GM23248 (cell line): Measurements from ENCODE around the gene BICC1.

ENCODE experiments used
- EZH2 ChIP-seq: fragments of 200-600 bp; sonication (generic); IDR thresholded peaks from 2 replicates; pipeline ENCODE4 v1.6.1; 2018; ENCODE audit warnings: antibody characterized with exemption, mild to moderate bottlenecking; ENCODE audit not compliant: insufficient read depth, poor library complexity, severe bottlenecking
- EZH2phosphoT487 ChIP-seq: fragments of 200-600 bp; sonication (generic); IDR thresholded peaks from 2 replicates; pipeline ENCODE4 v1.6.1; 2018; ENCODE audit warnings: antibody characterized with exemption, moderate library complexity, mild to moderate bottlenecking, low read depth; ENCODE audit not compliant: insufficient read depth

DNA sequence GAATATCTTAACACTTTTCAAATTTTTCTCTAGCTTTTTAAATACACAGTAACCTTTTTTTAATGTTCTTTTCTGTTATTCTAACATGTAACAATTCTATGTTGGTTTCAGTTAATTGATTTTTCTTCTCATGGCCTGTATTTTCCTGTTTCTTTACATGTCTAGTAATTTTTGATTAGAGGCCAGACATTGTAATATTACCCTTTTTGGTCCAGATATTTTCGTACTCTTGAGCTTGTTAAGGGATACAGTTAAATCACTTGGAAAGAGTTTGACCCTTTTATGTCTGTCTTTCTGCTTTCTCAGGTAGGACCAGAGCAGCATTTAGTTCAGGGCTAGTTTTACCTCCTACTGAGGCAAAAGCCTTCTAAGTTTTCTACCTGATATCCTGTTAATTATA, 45.0 kb downstream of the BICC1 start:
- no peak for TF ChIP-seq EZH2
- TF ChIP-seq EZH2phosphoT487: no peak
